ENCODE measurements around the gene FBXO42. TPM values are rescaled to one million over a fixed set of nuclear protein-coding genes. Genes with fewer than 3 reads are reported as not detected.
A peak's percentile ranks its signal among the peaks of the same experiment; 100 is the strongest.

FBXO42 gene
- total and polyA plus RNA-seq, 2 of the 4 experiments (the other 2 are of a cell fraction): 12.0 to 18.8 TPM

- DNase-seq (peak; percentile 93), ATAC-seq (ENCODE audit: low read depth) (peak; percentile 100)
- dilution Hi-C loops (cut with HindIII; ENCODE audit: low sequenced_read_pairs, unreplicated experiment): no loop called here
- H2BK20ac ChIP-seq (ENCODE audit: low read depth, low read length): no peak overlapping the region
- H3K9me3 ChIP-seq (ENCODE audit: control insufficient read depth, insufficient read depth, low read length): no peaks in the 10 kb centered on the region
- H4K5ac ChIP-seq (ENCODE audit: low read depth, low read length): peak overlapping the region; percentile 62
- no peaks in the 10 kb centered on the region for H3K79me1 ChIP-seq (ENCODE audit: low read depth in 1 of 2, low read length in 2 of 2)
- peak overlapping the region; percentile 65 for H3K4me3 ChIP-seq (ENCODE audit: insufficient read depth, low read depth, low read length)
- TF ChIP-seq FOS (IDR thresholded peaks at IDR 0.05; ENCODE audit: low read depth, low read length) (no peak), RFX5 (IDR thresholded peaks at IDR 0.05; ENCODE audit: low read depth, low read length) (no peak), MAZ (IDR thresholded peaks at IDR 0.05; ENCODE audit: borderline replicate concordance, low read depth, low read length) (peak; percentile 95; the same call in 1 of the 2 replicates), SMC3 (IDR thresholded peaks at IDR 0.05; ENCODE audit: low read depth, low read length) (no peak), MXI1 (IDR thresholded peaks at IDR 0.05; ENCODE audit: borderline replicate concordance, low read depth, low read length) (peak; percentile 54; the same call in 1 of the 2 replicates), POLR2A (IDR thresholded peaks at IDR 0.05; ENCODE audit: low read depth, low read length) (no peak), CHD1 (IDR thresholded peaks at IDR 0.05; ENCODE audit: low read depth, low read length) (no peak), RAD21 (IDR thresholded peaks at IDR 0.05; ENCODE audit: low read length) (no peak)
- peak overlapping the region; percentile 50; the same call in 1 of the 2 replicates for H2BK120ac ChIP-seq (ENCODE audit: low read depth, low read length)
- H3K23ac ChIP-seq (ENCODE audit: low read depth, low read length): peak overlapping the region; percentile 92; the same call in 1 of the 2 replicates
- no peak overlapping the region; the same call in 1 of the 2 replicates for H2AK5ac ChIP-seq (ENCODE audit: low read depth, low read length)
- peak overlapping the region; percentile 84; the same call in 1 of the 2 replicates for H3K14ac ChIP-seq (replicated peaks; ENCODE audit: low read depth, low read length)
- H2BK5ac ChIP-seq (ENCODE audit: low read depth, low read length, poor library complexity, severe bottlenecking): no peak overlapping the region
- H3K18ac ChIP-seq (ENCODE audit: low read depth, low read length): no peak overlapping the region
- no peak overlapping the region for H3K56ac ChIP-seq (ENCODE audit: extremely low read depth, insufficient read depth, low read length)
- peak overlapping the region; percentile 41; the same call in 1 of the 2 replicates for H3K9ac ChIP-seq (ENCODE audit: low read depth, low read length)
- POLR2A ChIA-PET (ENCODE audit: unreplicated experiment): interaction anchor here (0.5 to 0.9 kb wide), 4 partner anchors 10 to 85 kb away, joined by 3 to 21 read pairs (median 4); partner anchors contain the start of gene CPLANE2
- H2AFZ ChIP-seq (replicated peaks; ENCODE audit: low read length, poor library complexity): peak overlapping the region; percentile 98
- no peaks in the 10 kb centered on the region for H3K4me1 ChIP-seq (ENCODE audit: control insufficient read depth, insufficient read depth, low read length)
- peak overlapping the region; percentile 65 to 89; a peak in 2 of 4 replicates for H4K8ac ChIP-seq (ENCODE audit: low read depth in 2 of 2, low read length in 2 of 2)
- H3K27me3 ChIP-seq (ENCODE audit: control insufficient read depth, insufficient read depth, low read length): peaks cover 2% of the 10 kb centered on the region; the same call in 1 of the 2 replicates
- H4K91ac ChIP-seq (ENCODE audit: insufficient read depth, low read depth, low read length): peak overlapping the region; percentile 51; the same call in 1 of the 2 replicates
- CTCF ChIA-PET: interaction anchor here (0.7 kb wide), 1 partner anchor 522 kb away, joined by 3 read pairs; no protein-coding TSS in a partner anchor
- 0 out of 2 replicates have a peak, but pooled peaks cover 5% of the 10 kb centered on the region for H3K9me1 ChIP-seq (ENCODE audit: insufficient read depth, low read length)
- H2BK15ac ChIP-seq (ENCODE audit: low read depth, low read length): no peak overlapping the region
- 4% methylated on average over 20 of the region's 46 CpGs; no CpG with 5 or more reads in 1 of the 2 experiments for WGBS, 2 experiments (ENCODE audit: extremely low coverage in 2 of 2, insufficient read length in 1 of 2)
- peak overlapping the region; percentile 76 for H3K4ac ChIP-seq (ENCODE audit: low read depth, low read length)
- peak overlapping the region; percentile 86 for H3K4me2 ChIP-seq (ENCODE audit: low read depth, low read length)
- H4K20me1 ChIP-seq (ENCODE audit: insufficient read depth, low read length): no peaks in the 10 kb centered on the region
- intact Hi-C loops (cut with micrococcal nuclease): loop anchor here (2.0 kb wide), 1 partner anchor 20 kb away; the partner anchor contains the start of gene CPLANE2
- H3K36me3 ChIP-seq (ENCODE audit: control insufficient read depth, insufficient read depth, low read length): no peaks in the 10 kb centered on the region
- no TSS peak for BruUV-seq (replicated peaks)
- no peak overlapping the region for H3K27ac ChIP-seq (ENCODE audit: insufficient read depth, low read length)
- H2AK9ac ChIP-seq (replicated peaks; ENCODE audit: low read depth, low read length, poor library complexity): peak overlapping the region; percentile 88
- in situ Hi-C loops (cut with MboI; ENCODE audit: low sequenced_read_pairs): no loop called here
Measured at GRCh38 chr1:16217061-16217785, 135.1 kb downstream of the FBXO42 start.

Measured in IMR-90 (cell line).